Measurements from ENCODE around the gene DEDD.

The DEDD gene, protein sequence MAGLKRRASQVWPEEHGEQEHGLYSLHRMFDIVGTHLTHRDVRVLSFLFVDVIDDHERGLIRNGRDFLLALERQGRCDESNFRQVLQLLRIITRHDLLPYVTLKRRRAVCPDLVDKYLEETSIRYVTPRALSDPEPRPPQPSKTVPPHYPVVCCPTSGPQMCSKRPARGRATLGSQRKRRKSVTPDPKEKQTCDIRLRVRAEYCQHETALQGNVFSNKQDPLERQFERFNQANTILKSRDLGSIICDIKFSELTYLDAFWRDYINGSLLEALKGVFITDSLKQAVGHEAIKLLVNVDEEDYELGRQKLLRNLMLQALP

DNA sequence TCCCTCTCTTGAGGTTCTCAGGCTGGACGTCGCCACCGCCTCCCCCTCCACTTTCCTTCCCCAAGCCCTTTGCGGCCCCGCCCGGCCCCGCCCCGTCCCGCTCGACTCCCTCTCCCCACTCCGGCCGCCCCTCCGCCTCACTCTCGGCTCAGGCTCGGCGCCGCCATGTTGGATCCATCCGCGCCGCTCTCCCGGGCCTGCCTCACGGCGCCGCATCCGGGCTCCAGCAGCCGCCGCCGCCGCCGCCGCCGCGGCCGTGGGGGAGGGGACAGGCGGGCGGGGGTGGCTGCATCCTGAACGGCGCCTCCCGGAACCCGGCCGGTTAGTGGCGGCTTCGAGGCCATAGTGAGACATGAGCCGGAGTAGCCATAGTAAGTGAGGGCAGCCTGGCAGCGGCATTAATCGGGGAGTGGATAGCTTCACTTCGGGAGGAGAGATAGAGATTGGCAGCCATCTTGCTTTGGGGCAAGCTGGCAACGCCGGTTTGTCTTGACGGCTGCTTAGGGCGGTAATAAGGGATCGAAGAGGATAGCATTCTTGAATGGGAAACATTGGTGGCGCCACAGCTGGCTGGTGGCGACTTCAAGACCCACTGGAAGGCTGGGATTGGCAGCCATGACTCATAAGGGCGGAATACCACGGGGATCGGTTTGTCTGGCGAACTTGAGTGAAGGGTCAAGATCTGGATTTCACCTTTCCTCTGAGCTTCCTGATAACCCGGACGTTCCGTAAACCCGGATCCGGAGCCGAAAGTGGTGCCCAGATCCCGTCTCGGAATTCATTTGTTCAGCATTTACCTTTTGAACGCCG is at the start of gene DEDD:
Gene DEDD, minus strand, starts transcription at position 258 of the 810 bp plus-strand sequence. CDS start 8,205 bp downstream, outside the sequence.
- FAIRE-seq: peak; percentile 86

DNA sequence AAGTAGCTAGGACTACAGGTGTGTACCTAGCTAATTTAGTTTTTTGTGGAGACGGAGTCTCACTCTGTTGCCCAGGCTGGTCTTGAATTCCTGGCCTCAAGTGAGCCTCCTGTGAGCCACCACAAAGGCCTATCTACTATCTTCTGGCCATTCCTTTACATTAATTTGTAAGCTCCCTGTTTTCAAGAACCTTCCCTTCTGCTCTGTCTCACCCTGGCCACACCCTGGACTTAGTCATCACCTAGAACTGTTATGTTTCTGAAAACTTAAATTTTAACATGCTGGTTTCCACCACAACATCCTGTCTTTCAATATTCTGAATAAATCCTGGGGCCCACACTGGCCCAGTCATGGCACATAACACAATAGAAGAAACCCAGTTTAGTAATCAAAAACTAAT is 49.7 kb upstream of the DEDD start:
- FAIRE-seq: no peak

DNA sequence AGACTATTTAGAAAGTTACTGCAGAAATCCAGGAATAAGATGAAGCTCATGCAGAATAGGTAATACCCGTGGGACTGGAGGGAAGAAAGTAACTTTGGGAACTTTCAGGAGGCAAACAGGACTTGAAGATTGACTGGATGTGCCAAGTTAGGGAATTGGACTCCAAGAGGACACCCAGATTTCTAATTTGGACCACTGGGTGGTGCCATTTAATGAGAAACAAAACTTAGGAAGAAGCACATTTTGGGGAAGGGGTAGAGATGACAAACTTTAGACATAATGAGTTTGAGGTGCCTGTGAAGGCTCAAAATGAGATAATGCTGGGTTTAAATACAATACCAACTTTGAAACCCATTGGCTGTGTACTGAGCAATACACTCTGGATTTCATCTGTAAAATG is 48.2 kb upstream of the DEDD start:
- FAIRE-seq: no peak

DNA sequence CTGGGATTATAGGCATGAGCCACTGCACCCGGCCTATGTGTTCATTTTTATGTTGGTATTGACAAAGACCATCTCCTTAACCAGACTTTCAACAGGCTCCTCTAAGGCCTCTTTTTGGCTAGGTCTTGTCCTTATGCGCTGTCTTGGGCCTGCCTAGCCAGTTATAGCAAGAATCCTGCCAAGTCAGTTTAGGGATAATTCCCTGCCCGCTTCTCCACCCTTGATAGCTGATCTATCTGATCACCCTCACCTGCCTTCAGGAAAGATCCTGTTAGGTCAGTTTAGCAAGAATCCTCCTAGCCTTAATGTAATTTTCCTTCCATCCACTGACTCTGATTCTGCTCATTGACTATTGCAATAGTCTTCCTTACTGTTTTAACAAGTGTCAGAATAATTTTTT is 47.2 kb upstream of the DEDD start:
- no peak for FAIRE-seq

DNA sequence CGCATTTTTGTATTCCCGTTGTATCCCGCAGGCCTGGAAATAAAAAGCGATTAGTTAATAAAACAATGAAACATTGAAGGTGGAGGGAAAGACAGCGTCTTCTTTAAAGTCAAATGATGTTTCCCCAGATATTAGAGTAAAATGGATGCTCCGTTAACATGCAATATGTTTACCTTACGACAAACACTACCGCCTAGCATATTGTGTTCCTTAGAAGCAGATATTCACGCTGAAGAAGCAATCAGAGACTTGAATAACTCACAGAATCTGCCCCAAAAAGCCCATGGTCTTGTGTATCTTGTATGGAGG is 45.4 kb upstream of the DEDD start:
- no peak for FAIRE-seq

DNA sequence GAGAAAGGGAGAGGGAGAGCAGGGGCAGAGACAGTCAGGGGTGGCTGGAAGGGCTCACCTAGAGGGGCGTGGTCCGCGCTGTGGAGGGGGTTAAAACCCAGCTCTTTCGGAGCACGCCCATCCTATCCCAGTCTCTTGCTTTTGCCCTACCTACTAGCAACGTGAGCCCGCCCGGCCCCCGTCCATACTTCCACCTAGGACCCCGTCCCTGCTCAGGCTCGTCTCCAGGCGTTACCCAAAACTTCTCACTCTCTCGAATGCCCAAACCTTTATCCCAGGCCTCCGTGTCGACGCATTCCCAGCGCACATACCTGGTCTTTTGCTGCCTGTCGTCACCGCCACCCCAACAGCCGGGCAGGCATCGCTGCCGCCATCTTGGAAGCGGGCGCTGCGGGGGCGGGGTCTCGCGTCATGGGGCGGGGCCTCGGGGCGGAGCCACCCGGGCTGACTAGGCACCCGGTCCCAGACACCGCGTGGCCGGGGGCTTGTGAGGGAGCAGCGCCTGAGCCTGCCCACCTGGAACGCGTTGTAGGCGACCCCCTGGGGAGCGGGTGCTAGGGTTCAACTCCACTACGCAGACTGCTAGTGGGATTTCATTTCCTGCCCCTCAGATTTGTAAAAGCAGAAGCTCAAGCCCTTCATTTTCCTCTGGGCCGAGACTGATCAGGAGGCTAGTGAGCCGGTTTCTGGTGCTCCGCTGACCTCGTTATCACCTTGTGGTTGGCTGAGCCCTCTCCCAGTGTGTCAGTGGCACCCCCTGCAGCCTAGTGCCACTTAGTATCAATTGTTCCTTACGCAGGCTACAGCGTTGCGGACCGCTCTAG is 44.9 kb upstream of the DEDD start, which contains the start of gene B4GALT3:
Gene B4GALT3, minus strand, starts transcription at position 396 of the 824 bp plus-strand sequence. CDS start 1,447 bp downstream, outside the sequence.
- FAIRE-seq: no peak

DNA sequence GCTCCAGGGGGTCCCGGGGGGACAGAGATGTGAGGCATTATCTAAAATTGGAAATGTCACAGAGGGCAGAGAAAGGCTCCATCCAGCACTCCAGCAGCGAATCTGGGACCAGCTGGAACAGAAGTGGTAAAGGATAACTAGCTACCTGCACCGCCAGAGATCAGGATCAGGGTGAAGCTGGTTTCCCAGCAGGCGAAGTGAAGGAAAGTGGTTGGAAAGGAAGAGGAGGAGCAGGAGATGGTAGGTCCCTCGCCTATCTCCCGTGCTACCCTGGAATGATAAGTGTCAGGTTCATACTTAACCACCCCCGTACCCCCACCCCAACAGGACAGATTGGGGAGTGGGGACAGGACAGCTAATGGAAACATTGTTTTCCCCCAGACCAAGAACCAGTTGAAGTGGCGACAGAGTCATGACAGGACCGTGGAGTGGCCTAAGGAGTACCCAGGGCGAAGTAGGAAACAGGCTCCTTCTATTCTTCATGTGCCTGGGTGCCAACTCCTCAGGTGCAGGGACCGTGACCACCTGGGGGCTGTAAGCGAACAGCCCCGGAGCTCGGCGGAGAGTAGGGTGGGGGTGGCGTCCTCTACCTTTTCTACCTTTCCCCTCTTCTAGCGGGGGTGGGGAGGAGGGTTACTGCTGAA is 44.1 kb upstream of the DEDD start:
- FAIRE-seq: no peak

DNA sequence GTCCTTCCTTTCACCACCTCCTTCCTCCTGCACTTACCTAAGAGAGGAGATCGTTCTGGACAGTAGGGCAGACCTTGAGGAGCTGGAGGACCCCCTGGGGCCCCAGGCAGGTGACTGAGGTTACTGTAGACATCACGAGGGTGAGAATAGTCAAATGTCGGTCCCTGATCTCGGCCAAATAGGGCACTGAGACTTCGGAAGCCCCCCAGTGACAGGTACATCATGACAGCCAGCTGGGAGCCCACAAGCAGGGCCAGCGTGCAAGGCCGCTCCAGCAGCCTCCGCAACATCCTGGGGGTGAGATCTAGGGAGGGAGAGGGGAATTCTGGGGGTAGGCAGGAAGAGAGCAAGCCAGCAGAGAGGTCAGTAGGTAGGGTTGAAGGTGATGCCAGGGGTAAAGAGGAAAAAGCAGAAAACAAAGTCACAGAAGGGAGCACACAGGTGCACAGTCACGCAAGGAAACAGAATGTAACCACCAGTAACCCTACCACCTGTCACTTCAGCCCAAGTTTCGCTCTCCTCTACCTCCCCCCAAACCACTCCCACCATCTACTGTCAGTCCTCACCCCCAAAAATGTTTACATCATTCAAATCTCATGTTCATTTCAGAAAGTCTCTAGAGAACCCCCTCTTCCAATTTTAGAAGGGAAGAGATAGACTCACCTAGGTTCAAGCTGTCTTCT is 43.4 kb upstream of the DEDD start:
- no peak for FAIRE-seq

DNA sequence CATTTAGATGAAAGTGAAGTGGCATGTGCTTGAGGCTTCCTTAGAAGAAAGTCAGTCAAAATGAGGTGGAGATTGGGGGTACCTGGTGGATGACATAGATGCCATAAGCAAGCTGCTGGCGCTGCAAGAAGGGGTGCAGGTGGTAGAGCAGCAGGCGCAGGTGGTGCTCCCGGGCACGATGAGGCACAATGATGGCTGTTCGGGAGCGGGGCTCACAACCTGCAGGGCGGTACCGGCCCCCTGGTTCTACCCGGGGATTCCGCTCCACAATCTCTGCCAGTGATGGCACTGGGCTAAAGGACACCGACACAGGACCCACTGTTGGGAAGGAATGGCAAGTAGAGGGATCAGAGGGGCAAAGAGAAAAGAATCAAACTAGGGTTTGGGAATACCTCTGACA is 42.4 kb upstream of the DEDD start:
- FAIRE-seq: no peak

DNA sequence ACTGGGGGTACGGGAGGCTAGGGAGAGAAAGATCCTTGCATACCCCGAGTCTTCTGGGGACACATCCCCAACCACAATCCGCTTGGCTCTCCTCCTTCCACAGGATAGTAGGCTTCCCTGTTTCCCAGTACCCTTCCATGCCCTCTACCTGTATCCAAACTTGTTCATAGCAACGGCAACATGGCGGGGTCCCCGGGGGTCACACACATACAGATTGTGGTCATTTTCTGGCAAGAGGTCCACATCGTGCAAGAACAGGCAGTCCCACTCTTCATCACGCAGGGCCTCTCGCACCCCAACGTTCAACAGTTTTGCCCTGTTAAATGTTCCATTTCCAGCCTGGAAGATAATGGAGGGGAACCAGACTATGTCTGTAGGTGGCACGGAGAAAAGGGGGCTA is 41.2 kb upstream of the DEDD start:
- FAIRE-seq: no peak

DNA sequence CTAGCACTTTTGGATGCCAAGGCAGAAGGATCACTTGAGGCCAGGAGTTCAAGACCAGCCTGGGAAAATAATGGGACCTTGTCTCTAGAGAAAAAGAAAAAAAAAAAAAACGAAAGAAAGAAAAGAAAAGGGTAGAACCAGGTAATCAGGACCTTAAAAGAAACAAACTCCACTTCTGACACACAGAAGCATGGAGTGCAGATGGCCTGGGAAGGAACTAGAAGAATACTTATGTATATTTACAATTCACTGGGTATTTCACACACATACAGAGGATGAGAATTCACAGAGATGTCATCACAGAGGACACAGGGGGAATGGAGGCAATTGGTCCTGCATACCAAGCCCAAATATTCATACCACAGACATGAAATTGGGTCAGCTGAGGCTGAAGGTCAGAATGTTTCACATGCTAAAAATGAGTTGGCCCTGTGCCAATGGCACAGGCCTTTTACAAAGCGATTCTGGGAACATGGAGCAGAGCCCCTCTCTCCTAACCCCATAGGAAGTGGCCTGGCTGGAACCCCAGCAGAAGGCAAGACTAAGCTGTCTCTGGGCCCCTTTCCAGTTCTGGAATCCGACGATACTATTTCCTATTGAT is 40.4 kb upstream of the DEDD start:
- no peak for FAIRE-seq

DNA sequence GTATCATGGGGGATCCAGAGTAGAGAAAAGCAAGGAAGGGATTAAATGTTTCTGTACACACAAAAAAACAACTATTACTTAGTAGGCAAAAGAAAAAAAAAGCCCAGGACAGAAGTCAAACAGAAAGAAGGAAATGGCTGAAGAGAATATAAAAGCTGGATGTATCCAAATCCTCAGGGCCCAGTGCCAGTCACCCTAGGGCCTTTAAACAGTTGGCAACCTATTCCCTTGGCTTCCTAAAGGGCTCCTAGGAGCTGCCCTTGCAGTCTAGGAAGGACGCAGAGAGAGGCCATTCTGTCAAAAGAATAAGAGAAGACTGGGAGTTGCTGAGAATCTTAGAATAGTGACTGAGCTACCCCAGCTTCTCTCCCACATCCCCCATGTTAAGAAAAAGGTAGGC is 39.9 kb upstream of the DEDD start:
- FAIRE-seq: no peak

DNA sequence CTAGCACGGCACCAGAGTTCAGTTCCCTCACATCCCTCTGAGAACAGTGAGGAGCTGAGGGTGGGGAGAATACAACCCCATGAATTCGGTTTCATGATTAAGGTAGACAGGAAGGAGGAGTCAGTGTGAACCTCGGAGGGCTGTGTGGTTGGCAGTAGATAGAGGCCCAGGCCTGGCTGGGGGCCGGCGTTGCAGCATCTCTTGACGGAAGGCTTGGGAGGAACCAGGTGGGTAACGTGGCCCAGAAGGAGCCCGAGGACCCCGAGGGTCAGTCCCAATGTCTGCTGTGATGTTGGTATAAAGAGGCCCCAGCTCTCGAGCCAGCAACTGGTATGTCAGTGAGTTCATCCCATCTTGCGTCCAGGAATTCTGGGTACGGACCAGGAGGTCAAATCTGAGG is 39.2 kb upstream of the DEDD start:
- no peak for FAIRE-seq

DNA sequence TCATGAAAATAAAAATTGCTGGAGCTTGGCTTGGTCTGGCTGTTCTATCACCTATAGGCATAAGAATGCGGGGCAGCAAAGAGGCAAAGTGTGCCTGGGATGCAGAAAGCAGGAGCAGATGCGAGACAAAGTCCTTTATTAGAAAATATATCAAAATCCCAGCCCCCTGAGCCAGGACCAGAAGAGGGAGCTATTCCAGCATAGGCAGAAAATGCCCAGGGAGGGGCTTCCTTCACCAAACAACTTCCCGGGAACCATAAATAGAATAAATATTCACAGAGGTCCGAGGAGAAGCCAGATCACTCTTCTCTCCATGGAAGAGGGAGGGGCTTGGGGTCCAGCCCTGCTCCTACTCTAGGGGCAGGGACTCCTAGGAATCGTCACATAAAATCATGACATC is 38.7 kb upstream of the DEDD start:
- no peak for FAIRE-seq

DNA sequence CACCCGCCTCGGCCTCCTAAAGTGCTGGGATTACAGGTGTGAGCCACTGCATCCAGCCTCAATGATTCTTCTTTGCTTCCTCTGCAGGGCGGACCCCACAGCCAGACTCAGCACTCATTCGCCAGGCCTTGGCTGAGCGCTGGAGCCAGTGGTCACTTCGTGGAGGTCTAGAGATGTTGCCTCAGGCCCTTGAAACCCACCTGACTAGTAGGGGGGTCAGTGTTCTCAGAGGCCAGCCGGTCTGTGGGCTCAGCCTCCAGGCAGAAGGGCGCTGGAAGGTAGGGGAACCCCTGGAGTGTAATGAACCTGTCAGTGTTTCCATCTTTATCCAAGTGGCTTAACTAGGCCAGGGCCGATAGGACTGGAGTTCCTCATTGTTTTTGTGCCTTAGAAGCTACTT is 36.4 kb upstream of the DEDD start:
- FAIRE-seq: no peak

DNA sequence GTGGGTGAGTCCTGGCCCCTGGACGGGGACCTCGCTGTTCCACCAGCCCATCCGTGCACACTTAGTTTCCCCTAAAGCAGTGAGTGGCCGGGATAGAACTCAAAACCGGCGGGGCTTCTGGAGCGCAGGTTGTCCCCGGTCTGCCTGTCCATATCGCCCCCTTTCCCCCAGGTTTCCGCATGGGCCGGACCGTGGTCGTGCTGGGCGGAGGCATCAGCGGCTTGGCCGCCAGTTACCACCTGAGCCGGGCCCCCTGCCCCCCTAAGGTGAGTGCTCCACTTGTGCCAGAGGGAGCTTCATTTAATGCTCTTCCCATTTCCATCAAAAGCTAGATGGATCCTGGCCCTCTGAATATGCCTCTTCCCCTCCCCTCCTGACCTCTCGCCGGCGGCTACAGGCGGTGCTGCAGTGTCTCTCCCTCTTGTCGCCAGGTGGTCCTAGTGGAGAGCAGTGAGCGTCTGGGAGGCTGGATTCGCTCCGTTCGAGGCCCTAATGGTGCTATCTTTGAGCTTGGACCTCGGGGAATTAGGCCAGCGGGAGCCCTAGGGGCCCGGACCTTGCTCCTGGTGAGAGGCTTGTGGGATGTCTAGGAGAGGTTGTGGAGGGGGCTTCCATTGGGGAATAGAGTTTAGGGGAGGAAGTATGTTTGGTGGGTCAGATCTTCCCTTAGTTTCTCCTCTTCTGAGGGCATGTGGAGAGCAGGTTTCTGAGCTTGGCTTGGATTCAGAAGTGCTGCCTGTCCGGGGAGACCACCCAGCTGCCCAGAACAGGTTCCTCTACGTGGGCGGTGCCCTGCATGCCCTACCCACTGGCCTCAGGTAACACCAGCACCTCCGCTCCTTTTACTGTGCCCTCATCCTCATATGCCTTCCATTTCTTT is 34.4 kb upstream of the DEDD start:
- no peak for FAIRE-seq

DNA sequence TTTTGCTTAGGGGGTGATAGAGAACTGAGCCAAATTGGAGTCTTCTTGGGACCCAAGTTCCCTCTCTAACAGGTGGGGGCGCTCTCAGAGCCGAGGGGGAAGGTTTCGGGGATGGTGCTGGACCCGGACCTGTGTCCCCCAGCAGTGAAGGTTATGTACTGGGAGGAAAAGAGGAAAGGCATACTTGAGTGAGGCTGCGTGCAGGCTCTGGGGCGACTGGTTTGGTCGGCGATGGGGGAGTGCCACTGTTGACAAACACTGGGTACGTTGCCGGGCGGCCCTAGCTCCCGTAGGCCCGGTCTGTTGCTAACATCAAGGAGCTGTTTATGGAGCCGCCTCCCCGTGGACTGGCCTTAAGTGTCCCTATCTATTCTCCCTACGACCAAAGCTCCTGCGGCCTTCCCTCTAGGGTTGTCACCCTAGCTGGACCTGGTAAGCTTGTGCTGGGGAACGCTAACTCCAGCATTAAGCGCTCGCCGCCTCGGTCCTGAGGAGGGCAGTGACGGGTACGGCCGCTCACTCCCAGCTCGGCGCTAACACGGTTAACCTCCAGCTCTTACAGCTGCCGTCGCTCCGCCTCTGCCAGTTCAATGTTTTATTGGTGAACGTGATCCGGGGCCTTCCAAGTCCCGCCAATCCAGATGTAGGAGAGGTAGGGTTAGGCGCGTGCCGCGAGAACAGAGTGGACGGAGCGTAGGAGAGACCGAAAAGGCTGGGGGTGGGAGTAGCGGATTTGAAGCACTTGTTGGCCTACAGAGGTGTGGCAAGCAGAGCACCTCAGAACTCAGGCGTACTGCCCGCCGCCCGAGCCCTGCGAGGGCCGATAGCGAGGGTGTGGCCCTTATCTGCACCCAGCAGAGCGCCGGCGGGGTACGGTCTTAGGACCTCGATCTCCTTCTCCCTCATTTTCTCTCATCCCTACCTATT is 33.5 kb upstream of the DEDD start, which contains the start of gene PPOX:
Gene PPOX, plus strand, starts transcription at position 685 of the 927 bp plus-strand sequence. CDS start 422 bp downstream, outside the sequence.
- FAIRE-seq: peak; percentile 98

DNA sequence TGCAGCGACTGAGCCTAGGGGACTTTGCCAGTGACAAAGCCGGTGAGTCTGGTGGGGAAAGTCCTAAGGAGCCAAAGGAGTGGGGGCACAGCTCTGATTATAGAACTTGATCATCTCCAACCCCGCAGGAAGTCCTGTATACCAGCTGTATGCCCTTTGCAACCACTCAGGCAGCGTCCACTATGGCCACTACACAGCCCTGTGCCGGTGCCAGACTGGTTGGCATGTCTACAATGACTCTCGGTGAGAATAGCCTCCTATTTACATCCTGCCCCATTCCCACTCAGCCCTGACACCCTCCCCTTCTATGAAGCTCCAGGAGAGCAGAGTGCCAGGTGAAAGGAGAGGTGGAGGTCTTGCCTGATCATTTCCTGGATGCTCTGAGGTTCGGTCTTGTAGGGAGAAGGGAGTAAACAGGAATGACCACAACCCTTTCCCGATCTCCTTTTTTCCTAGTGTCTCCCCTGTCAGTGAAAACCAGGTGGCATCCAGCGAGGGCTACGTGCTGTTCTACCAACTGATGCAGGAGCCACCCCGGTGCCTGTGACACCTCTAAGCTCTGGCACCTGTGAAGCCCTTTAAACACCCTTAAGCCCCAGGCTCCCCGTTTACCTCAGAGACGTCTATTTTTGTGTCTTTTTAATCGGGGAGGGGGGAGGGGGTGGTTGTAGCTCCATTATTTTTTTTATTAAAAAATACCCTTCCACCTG is 32.6 kb upstream of the DEDD start:
- FAIRE-seq: no peak

DNA sequence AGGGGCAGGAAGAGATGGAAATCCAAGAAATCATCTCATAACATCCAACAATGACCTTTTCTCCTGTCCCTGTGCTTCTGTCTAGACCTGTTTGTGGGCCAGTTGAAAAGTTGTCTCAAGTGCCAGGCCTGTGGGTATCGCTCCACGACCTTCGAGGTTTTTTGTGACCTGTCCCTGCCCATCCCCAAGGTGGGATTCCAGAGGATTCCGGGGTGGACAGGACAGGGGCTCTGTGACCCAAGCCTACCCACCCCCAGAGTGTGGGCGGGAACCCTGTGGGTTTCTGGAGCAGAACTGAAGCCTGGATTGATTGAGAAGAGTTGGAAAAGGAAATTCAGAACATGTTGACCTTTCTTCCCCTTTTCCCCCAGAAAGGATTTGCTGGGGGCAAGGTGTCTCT is 31.3 kb upstream of the DEDD start:
- no peak for FAIRE-seq
